ENCODE results near the gene LINS1. TPM values are rescaled to one million over a fixed set of nuclear protein-coding genes. Genes with fewer than 3 reads are reported as not detected.

The LINS1 gene
- total RNA-seq, 1 donor from 2014 or later, result 14.5 TPM

GRCh38 chr15:100642950-100643338 lies 41.0 kb upstream of the LINS1 start:
- H3K36me3 ChIP-seq, result no peaks in the 10 kb centered on the region
- no peak overlapping the region for H3K27ac ChIP-seq
- no peak for TF ChIP-seq POLR2A (IDR thresholded peaks at IDR 0.05)
- TF ChIP-seq CTCF (IDR thresholded peaks at IDR 0.05), result no peak
- TF ChIP-seq POLR2AphosphoS5 (IDR thresholded peaks at IDR 0.05; ENCODE audit: insufficient read depth in 1 of 2, low read depth in 1 of 2), result no peak
- intact Hi-C loops (cut with DNase I), result no loop called here
- DNase-seq (ENCODE audit: extremely low spot score in 2 of 2), result no peak
- H3K9me3 ChIP-seq, result no peaks in the 10 kb centered on the region
- no peaks in the 10 kb centered on the region for H3K4me1 ChIP-seq
- H3K4me3 ChIP-seq, result no peak overlapping the region
- H3K27me3 ChIP-seq, result no peaks in the 10 kb centered on the region

- DNase-seq (ENCODE audit: extremely low spot score in 2 of 2), result no peak
- no peak for TF ChIP-seq CTCF (IDR thresholded peaks at IDR 0.05)
- TF ChIP-seq POLR2A (IDR thresholded peaks at IDR 0.05), result no peak
- TF ChIP-seq POLR2AphosphoS5 (IDR thresholded peaks at IDR 0.05; ENCODE audit: insufficient read depth in 1 of 2, low read depth in 1 of 2), result no peak
- intact Hi-C loops (cut with DNase I), result no loop called here
- Histone ChIP-seq H3K4me1 (no peaks in the 10 kb centered on the region), H3K27ac (no peak overlapping the region), H3K27me3 (no peaks in the 10 kb centered on the region), H3K9me3 (no peaks in the 10 kb centered on the region), H3K4me3 (no peak overlapping the region), H3K36me3 (no peaks in the 10 kb centered on the region)
Measured at GRCh38 chr15:100642213-100642949, 40.4 kb upstream of the LINS1 start.

GRCh38 chr15:100638177-100638730 lies 36.3 kb upstream of the LINS1 start:
- no peaks in the 10 kb centered on the region for H3K27me3 ChIP-seq
- H3K4me3 ChIP-seq, result no peak overlapping the region
- H3K36me3 ChIP-seq, result no peaks in the 10 kb centered on the region
- intact Hi-C loops (cut with DNase I), result no loop called here
- no peak overlapping the region for H3K27ac ChIP-seq
- DNase-seq (ENCODE audit: extremely low spot score in 2 of 2), result no peak
- H3K9me3 ChIP-seq, result no peaks in the 10 kb centered on the region
- no peaks in the 10 kb centered on the region for H3K4me1 ChIP-seq
- TF ChIP-seq CTCF (IDR thresholded peaks at IDR 0.05), result no peak
- no peak for TF ChIP-seq POLR2A (IDR thresholded peaks at IDR 0.05)
- no peak for TF ChIP-seq POLR2AphosphoS5 (IDR thresholded peaks at IDR 0.05; ENCODE audit: insufficient read depth in 1 of 2, low read depth in 1 of 2)

- no peaks in the 10 kb centered on the region for H3K9me3 ChIP-seq
- H3K4me3 ChIP-seq, result no peak overlapping the region
- intact Hi-C loops (cut with DNase I), result no loop called here
- H3K36me3 ChIP-seq, result peaks cover 0 to 8% of the 10 kb centered on the region in 2 donors
- no peak for TF ChIP-seq POLR2A (IDR thresholded peaks at IDR 0.05)
- no peak for TF ChIP-seq POLR2AphosphoS5 (IDR thresholded peaks at IDR 0.05; ENCODE audit: insufficient read depth in 1 of 2, low read depth in 1 of 2)
- no peak for TF ChIP-seq CTCF (IDR thresholded peaks at IDR 0.05)
- H3K4me1 ChIP-seq, result no peaks in the 10 kb centered on the region
- H3K27ac ChIP-seq, result no peak overlapping the region
- no peaks in the 10 kb centered on the region for H3K27me3 ChIP-seq
- DNase-seq (ENCODE audit: extremely low spot score in 2 of 2), result no peak
Measured at GRCh38 chr15:100635406-100636071, 33.6 kb upstream of the LINS1 start.

GRCh38 chr15:100633763-100634075 lies 31.7 kb upstream of the LINS1 start:
- Histone ChIP-seq H3K27ac (no peak overlapping the region), H3K36me3 (peaks cover 0 to 13% of the 10 kb centered on the region in 2 donors), H3K27me3 (no peaks in the 10 kb centered on the region), H3K4me1 (no peaks in the 10 kb centered on the region), H3K9me3 (no peaks in the 10 kb centered on the region), H3K4me3 (no peak overlapping the region)
- no peak for DNase-seq (ENCODE audit: extremely low spot score in 2 of 2)
- TF ChIP-seq POLR2AphosphoS5 (IDR thresholded peaks at IDR 0.05; ENCODE audit: insufficient read depth in 1 of 2, low read depth in 1 of 2) (no peak), POLR2A (IDR thresholded peaks at IDR 0.05) (no peak), CTCF (IDR thresholded peaks at IDR 0.05) (no peak)
- intact Hi-C loops (cut with DNase I), result no loop called here
